Right lobe of liver (tissue), 6 donors: ENCODE data around the gene ZWINT. TPM values are rescaled to one million over a fixed set of nuclear protein-coding genes. Genes with fewer than 3 reads are reported as not detected.

Experiments
- ATAC-seq, 4 donors: fragments of 200-7000 bp; cut with Tn5 transposase; one replicate each; pipeline ENCODE4 v1.9.1; 2020; ENCODE audit warnings: mild to moderate bottlenecking in 4 of 4, moderate library complexity in 4 of 4
- DNase-seq, 3 donors: peaks; one replicate each; pipeline ENCODE4 v3.0.0-alpha.2; 2020
- H3K27ac ChIP-seq, 3 donors: fragments of 200-600 bp; one replicate each; pipeline ENCODE4 v1.8.0; 2022
- H3K27me3 ChIP-seq, 2 donors: fragments of 200-600 bp; one replicate each; pipeline ENCODE4 v1.8.0; 2022
- H3K36me3 ChIP-seq, 4 donors: fragments of 200-600 bp; sonication (generic) in 1 of 4; one replicate each; pipeline versions ENCODE4 v1.5.1 to v1.8.0; 2017 to 2022; ENCODE audit warnings: control low read depth in 1 of 4
- H3K4me1 ChIP-seq, 4 donors: fragments of 200-600 bp; sonication (generic) in 1 of 4; one replicate each; pipeline versions ENCODE4 v1.5.1 to v1.8.0; 2017 to 2022; ENCODE audit warnings: control low read depth in 1 of 4
- H3K4me3 ChIP-seq, 3 donors: fragments of 200-600 bp; one replicate each; pipeline ENCODE4 v1.8.0; 2022
- H3K9me3 ChIP-seq, 4 donors: fragments of 200-600 bp; sonication (generic) in 1 of 4; one replicate each; pipeline versions ENCODE4 v1.5.1 to v1.8.0; 2017 to 2022; ENCODE audit warnings: control low read depth in 1 of 4
- CTCF ChIP-seq, 4 donors: fragments of 200-600 bp in 3 of 4; fragments of 450-650 bp in 1 of 4; IDR thresholded peaks; one replicate each; pipeline versions ENCODE4 v1.5.1 to v1.8.0; 2016 to 2022; ENCODE audit warnings: antibody characterized with exemption in 4 of 4, mild to moderate bottlenecking in 2 of 4
- POLR2A ChIP-seq: fragments of 450-650 bp; IDR thresholded peaks from one replicate; pipeline ENCODE4 v1.6.1; 2017; ENCODE audit warnings: antibody characterized with exemption, mild to moderate bottlenecking
- WGBS: methylation state at CpG from one replicate; pipeline ENCODE4 v1.1.6; 2018; ENCODE audit warnings: low coverage, low lambda C conversion rate; ENCODE audit not compliant: insufficient coverage; ENCODE audit errors: missing lambda C conversion rate; 5-methylcytosine and 5-hydroxymethylcytosine counted together
- intact Hi-C, 2 donors: fragments of 100-400 bp; cut with DNase I; formaldehyde crosslinking; loops; one replicate each; pipeline versions ENCODE4 v1.11.2 to v1.14.1; 2022
- total RNA-seq, 6 experiments: library from RNA; depleted of rRNA in 2 of 6; stranded (reverse); fragments of >200 nt in 2 of 6; fragmentation: NEBNext Ultra II Directional in 3 of 6; extraction: Animal tissue kit (Norgen Biotek cat#: 25700) in 3 of 6; gene quantifications; one replicate each; pipeline versions ENCODE4 v1.1.0 to v1.2.4, GENCODE V29; 2016 to 2023
- donor health status: DM: no; HTN: yes; CAD: no.
- donor health status: DM: no; HTN: no; CAD: no.
- donor health status: DM: no; HTN: no; CAD: no.
- donor health status: DM: no; HTN: yes; CAD: no.
- donor health status: DM: no; HTN: yes; CAD: no.

ZWINT gene
- total RNA-seq, 6 experiments from 2014 or later = 0.48 to 7.4 (median 2.1) TPM

DNA sequence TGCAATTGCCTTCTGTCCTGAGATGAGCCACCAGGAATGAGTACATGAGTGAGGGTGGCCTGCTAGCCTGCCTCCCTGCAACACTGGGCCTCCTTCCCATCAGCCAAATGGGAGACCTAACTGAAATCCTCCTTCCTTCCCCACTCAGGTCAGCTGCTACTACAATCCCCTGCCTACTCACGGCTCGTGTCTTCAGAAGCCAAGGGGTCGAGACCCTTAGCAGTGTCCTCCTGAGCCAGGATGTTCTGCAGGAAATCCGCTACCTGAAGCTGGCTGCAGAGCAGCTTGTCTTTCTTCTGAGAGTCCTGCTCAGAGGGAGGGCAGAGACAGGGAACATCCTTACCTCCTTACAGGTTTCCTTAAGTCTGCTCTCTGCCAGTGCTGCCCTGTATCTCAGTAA is 1.2 kb downstream of the ZWINT start:
- H3K4me3 ChIP-seq = no peak overlapping the region
- H3K4me1 ChIP-seq = peaks cover 0 to 12% (median 0%) of the 10 kb centered on the region in 4 donors
- H3K27ac ChIP-seq = no peak overlapping the region
- H3K9me3 ChIP-seq = no peaks in the 10 kb centered on the region
- TF ChIP-seq POLR2A (no peak), CTCF (IDR thresholded peaks at IDR 0.05) (no peak)
- DNase-seq = no peak
- H3K27me3 ChIP-seq = no peaks in the 10 kb centered on the region
- ATAC-seq = no peak
- intact Hi-C loops = no loop called here
- no peaks in the 10 kb centered on the region for H3K36me3 ChIP-seq
- WGBS = no CpG with 5 or more reads among the region's 4 CpGs

GRCh38 chr10:56357018-56357417 is 4.0 kb downstream of the ZWINT start:
- TF ChIP-seq CTCF (IDR thresholded peaks at IDR 0.05) (no peak), POLR2A (no peak)
- Histone ChIP-seq H3K4me1 (peaks cover 0 to 10% (median 0%) of the 10 kb centered on the region in 4 donors), H3K27ac (no peak overlapping the region), H3K9me3 (no peaks in the 10 kb centered on the region), H3K36me3 (no peaks in the 10 kb centered on the region), H3K4me3 (no peak overlapping the region), H3K27me3 (no peaks in the 10 kb centered on the region)
- ATAC-seq (no peak), DNase-seq (no peak)
- intact Hi-C loops = no loop called here

GRCh38 chr10:56351909-56352630 is 9.0 kb downstream of the ZWINT start:
- H3K36me3 ChIP-seq = no peaks in the 10 kb centered on the region
- no peaks in the 10 kb centered on the region for H3K9me3 ChIP-seq
- DNase-seq (no peak), ATAC-seq (no peak)
- TF ChIP-seq CTCF (IDR thresholded peaks at IDR 0.05) (no peak), POLR2A (no peak)
- intact Hi-C loops = no loop called here
- no peak overlapping the region for H3K27ac ChIP-seq
- 94% methylated on average over 12 of the region's 20 CpGs for WGBS
- no peaks in the 10 kb centered on the region for H3K4me1 ChIP-seq
- no peak overlapping the region for H3K4me3 ChIP-seq
- H3K27me3 ChIP-seq = no peaks in the 10 kb centered on the region

- DNase-seq (no peak), ATAC-seq (no peak)
- WGBS = 76% methylated on average over 1 of the region's 1 CpG
- Histone ChIP-seq H3K27ac (no peak overlapping the region), H3K4me3 (no peak overlapping the region), H3K27me3 (no peaks in the 10 kb centered on the region), H3K4me1 (no peaks in the 10 kb centered on the region), H3K9me3 (no peaks in the 10 kb centered on the region), H3K36me3 (no peaks in the 10 kb centered on the region)
- intact Hi-C loops = no loop called here
- TF ChIP-seq CTCF (IDR thresholded peaks at IDR 0.05) (no peak), POLR2A (no peak)
Observed at GRCh38 chr10:56349611-56350010, 11.4 kb downstream of the ZWINT start.
